Activated T-cell treated with anti-CD3 and anti-CD28 coated beads, Interleukin-2, amount 50 U/mL, for 1 hour (primary cell): Measurements from ENCODE around the gene PIP5KL1.

Experiments
- DNase-seq: peaks from one replicate; pipeline ENCODE4 v3.0.0-alpha.2; 2020

Gene PIP5KL1

DNA sequence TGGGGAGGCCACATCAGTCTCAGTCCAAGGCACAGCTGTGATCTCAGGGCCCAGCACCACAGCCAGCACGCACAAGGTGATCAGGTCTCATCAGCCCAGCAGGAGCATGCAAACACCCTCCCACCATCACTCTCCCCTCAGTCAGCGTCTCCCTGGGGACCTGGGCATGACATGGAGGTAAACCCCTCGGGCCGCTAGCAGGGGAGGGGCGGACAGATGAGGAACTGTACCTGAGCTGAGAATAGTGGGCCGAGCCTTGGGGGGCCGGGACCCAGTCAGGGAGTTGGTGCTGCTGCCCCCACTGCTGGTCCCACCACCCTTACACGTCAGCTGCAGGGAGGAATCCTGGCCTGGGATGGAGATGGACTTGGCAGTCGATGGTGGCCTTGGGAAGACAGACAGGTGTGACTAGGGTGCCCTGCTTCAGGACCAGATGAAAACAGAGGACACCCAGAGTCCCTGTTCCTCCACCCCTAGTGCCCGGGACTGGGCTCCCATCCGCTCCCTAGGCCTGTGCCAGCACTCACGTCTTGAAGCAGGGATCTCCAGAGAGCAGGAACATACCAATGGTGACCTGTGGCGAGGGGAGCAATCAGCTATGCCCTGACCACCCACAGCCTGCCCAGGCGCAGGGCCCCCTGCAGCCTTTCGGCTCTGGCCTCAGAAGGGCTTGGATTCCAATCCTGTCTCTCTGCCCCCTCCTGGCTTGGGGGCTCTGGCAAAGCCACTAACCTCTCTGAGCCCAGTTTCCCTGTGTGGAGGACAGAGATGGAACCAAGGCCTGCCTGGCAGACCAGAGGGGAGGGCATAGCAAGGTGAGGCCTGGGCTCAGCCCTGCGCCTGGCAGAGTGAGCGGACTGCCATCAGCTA is 17.5 kb upstream of the PIP5KL1 start:
- DNase-seq: no peak

- DNase-seq: no peak
Observed at GRCh38 chr9:127946728-127947127, 16.2 kb upstream of the PIP5KL1 start.

- no peak for DNase-seq
Observed at GRCh38 chr9:127945942-127946341, 15.4 kb upstream of the PIP5KL1 start.

GRCh38 chr9:127945338-127945737 is 14.8 kb upstream of the PIP5KL1 start:
- no peak for DNase-seq

- no peak for DNase-seq
Observed at GRCh38 chr9:127944586-127945218, 14.1 kb upstream of the PIP5KL1 start.

- peak; percentile 80 for DNase-seq
Observed at GRCh38 chr9:127943731-127944144, 13.2 kb upstream of the PIP5KL1 start.

- DNase-seq: no peak
Observed at GRCh38 chr9:127943011-127943662, 12.6 kb upstream of the PIP5KL1 start.

GRCh38 chr9:127942216-127943010 is 11.8 kb upstream of the PIP5KL1 start:
- peak; percentile 62 for DNase-seq

GRCh38 chr9:127941961-127942215 is 11.3 kb upstream of the PIP5KL1 start:
- no peak for DNase-seq

- no peak for DNase-seq
Observed at GRCh38 chr9:127941062-127941960, 10.7 kb upstream of the PIP5KL1 start.

- DNase-seq: no peak
Observed at GRCh38 chr9:127940593-127940992, 10.0 kb upstream of the PIP5KL1 start.

DNA sequence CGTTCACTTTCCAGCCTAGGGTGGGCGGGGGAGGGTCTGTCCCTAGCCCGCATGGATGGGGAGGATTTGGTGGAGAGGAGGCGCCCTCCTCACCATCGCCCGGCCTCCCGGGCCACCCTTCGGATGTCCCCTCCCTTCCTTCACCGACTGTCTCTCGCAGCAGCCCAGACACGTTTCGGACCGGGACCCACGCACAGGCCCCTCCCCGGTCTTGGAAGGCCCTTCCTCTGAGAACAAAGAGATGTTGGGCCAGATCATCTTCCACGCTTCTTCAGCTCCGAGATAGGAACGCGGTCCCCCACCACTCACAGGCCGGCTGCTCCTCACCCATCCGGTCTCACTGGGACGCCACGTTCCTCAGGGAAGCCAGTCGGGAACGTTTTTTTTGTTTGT is 7.7 kb upstream of the PIP5KL1 start:
- no peak for DNase-seq

- peak; percentile 83 for DNase-seq
Observed at GRCh38 chr9:127937388-127938297, 7.1 kb upstream of the PIP5KL1 start, which contains the start of gene DPM2. Gene DPM2 (minus strand): TSS chr9:127937854. CDS start chr9:127937820, 34 bp downstream.

GRCh38 chr9:127937056-127937387 is 6.4 kb upstream of the PIP5KL1 start:
- DNase-seq: no peak

DNA sequence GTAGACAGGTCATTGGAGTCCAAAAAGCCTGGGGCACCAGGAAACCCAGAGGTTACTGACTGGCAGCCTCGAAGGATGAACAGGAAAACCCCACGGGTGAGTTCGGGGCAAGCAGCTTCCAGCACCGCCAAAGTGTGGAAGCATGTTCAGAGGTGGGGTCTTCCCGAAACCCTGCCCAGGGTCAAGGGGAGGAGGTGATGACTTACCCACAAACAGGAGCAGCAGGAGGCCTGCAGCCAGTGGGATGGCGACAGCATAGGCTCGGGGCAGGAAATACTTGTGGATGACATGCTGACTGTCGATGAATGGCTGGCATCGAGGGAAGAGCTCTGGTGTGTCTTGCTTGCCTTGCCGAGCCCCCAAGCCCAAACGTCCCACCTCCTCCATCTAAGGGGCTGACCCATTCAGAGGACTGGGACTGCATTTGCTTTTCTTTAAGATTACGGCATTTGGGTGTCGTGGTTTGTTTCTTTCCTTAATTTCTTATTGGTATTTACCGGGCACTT is 5.8 kb upstream of the PIP5KL1 start:
- DNase-seq: no peak

GRCh38 chr9:127935765-127936221 is 5.2 kb upstream of the PIP5KL1 start:
- DNase-seq: no peak

DNA sequence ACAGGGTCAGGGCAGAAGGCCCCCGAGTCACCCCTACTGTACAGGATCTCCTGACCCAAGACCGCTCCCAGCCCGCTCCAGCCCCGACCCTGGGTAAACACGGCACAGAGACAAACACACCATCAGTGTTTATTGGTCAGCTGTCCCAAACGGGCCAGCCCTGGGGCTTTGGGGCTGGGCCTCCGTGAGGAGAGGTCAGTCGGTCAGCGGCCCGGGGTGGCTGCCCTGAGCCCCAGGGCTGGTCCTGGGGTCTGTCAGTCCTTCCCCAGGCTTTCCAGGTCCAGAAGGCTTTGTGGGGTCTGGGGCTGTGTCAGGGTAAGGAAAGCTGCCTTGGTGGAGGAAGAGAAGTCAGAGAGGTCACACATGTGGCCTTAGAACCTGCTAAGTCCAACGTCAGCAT is 4.4 kb upstream of the PIP5KL1 start:
- DNase-seq: no peak

DNA sequence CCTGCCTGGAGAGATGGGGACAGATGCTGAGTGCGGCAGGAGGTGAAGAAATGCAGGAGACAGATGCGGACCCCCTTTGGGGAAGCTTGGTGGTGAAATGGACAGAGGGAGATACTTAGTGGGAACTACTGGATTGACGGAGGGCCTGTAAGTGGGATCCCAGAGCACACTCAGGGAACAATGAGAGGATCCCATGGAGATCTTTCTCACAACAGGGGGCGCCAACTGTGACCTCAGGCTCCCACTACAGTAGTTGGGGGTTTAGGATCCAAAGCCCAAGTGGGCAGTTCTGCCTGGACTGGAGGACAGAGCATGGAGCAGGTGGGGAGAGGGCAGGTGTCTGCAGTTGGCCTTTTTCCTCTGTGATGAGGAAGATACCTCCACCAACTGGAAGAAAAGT is 3.7 kb upstream of the PIP5KL1 start:
- no peak for DNase-seq

DNA sequence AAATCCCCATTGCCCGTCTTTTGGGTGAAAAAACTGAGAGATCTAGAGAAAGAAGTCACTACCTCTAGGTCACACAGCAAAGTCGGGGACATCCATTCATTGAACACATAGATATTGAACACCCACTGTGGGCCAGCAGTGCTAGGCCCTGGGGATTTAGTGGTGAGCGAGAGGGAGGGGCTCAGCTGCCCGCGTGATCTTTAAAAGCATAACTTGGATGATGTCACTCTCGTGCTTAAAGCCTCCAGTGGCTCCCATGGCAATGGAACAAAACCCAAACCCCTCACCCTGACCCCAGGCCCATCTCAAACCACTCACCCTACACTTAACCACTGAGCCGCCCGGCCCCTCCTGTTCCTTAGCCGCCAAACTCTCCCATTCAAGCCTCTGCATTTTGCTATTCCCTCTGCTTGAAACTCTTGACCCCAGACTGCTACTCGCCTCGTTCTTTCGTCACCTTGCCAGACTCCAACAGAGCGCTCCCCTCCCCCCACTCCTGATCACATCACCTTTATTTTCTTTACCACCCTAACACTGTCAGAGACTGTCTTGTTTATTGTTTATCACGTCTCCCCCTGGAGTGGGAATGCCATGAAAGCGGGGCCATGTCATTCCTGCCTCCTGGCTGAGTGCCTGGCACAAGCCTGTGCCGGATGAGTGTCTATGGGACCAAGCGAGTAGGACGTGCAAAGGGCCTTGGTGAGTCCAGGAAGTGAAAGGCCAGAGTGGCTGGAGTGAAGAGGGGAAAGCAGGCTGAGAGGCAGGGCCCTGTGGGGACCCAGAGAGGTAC is 710 bp upstream of the PIP5KL1 start:
- DNase-seq: no peak

DNA sequence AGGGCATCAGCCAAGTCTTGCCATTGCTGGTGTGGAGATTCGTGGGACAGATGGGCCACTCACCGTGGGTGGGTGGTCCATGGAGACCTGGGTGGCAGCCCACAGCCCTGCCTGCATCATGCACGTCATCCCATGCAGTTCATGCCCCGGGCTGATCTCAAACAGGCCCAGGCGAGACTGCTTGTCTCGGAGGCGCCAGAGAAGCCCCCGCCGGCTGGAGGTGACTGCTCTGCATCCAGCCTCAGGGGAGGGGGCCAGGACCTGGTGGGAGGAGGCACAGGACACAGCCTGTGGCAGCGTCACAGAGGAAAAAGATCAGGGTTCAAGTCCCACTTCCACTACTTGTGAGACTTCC is 975 bp downstream of the PIP5KL1 start:
- no peak for DNase-seq
